Activated T-helper 17 cell treated with anti-CD3 and anti-CD28 coated beads, Interleukin-2, amount 50 U/mL, for 72 hours (primary cell): ENCODE data around the gene PLA2G3. TPM values are rescaled to one million over a fixed set of nuclear protein-coding genes. Genes with fewer than 3 reads are reported as not detected.
A peak's percentile ranks its signal among the peaks of the same experiment; 100 is the strongest.

Experiments used
- ATAC-seq: fragments of 150-1000 bp; cut with Tn5 transposase; replicated peaks from 2 replicates; pipeline ENCODE4 v1.10.0; 2021; ENCODE audit warnings: mild to moderate bottlenecking, moderate library complexity
- H3K27ac Mint-ChIP-seq: one replicate; pipeline ENCODE4 v1.8.0; 2022; ENCODE audit warnings: mixed read lengths
- H3K27me3 Mint-ChIP-seq: one replicate; pipeline ENCODE4 v1.8.0; 2022; ENCODE audit warnings: mixed read lengths
- H3K36me3 Mint-ChIP-seq: one replicate; pipeline ENCODE4 v1.8.0; 2022; ENCODE audit warnings: low read depth, mild to moderate bottlenecking, mixed read lengths
- H3K4me1 Mint-ChIP-seq: one replicate; pipeline ENCODE4 v1.8.0; 2022; ENCODE audit warnings: mixed read lengths
- H3K4me3 Mint-ChIP-seq: one replicate; pipeline ENCODE4 v1.8.0; 2022; ENCODE audit warnings: mild to moderate bottlenecking, mixed read lengths
- H3K9me3 Mint-ChIP-seq: one replicate; pipeline ENCODE4 v1.8.0; 2022; ENCODE audit warnings: mixed read lengths
- total RNA-seq, 2 donors: library from RNA; stranded (reverse); gene quantifications; one replicate each; pipeline ENCODE4 v1.2.3, GENCODE V29; 2022

Gene PLA2G3
- total RNA-seq, 2 donors from 2014 or later = not detected

DNA sequence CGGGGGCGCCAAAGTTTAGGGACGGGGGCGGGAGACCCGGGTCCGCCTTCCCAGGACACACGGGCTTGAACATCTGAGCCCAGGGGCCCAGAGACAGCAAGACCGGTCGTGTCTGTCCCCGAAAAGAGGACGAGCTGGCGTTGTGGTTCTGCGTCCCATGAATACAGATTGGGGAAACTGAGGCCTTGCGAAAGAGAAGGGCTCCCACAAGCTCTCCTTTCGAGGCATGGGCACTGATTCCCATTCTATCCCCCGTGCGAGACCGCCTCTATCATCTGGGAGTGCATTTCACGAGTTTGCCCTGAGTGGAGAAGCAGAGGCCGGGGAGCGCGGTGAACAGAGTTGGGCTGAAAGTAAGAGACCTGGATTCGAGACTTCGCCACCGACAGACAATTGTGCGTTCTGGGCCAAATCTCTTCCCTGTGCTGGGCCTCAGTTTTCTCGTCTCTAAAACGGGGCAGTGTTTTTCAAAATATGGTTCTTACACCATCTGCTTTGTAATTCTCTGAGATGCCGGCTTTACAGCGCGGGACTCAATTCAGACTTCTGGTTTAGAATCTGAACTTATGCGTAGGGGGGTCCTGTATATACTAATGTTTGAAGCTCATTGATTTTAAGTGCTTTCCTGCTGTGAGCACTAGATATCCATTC lies 20.1 kb upstream of the PLA2G3 start:
- H3K9me3 Mint-ChIP-seq = no peaks in the 10 kb centered on the region
- H3K4me1 Mint-ChIP-seq = peaks cover 16% of the 10 kb centered on the region
- H3K27me3 Mint-ChIP-seq = no peaks in the 10 kb centered on the region
- H3K36me3 Mint-ChIP-seq = peaks cover 26% of the 10 kb centered on the region
- peak overlapping the region; percentile 89 for H3K27ac Mint-ChIP-seq
- ATAC-seq = peak; percentile 57
- peak overlapping the region; percentile 94 for H3K4me3 Mint-ChIP-seq

DNA sequence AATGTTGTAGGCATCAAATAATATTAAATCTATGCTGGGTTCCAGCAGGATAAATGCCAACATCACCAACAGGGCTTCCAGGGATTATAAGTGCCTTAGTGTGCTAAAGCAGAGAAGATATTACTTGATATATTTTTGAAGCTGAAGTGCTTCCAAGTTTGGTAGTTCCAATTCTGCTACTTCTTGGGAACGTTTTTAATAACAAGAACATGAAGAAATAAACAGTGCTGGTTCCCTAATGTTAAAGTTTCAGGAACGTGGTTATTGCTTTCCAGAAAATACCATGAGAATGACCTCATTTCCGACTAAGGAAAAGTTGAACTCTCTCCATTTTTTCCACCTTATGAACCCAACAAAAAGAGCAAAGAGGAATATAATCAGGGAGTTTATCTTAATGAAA lies 15.1 kb upstream of the PLA2G3 start:
- Mint-ChIP-seq H3K9me3 (no peaks in the 10 kb centered on the region), H3K4me3 (no peak overlapping the region), H3K4me1 (no peaks in the 10 kb centered on the region), H3K27ac (no peak overlapping the region), H3K36me3 (no peaks in the 10 kb centered on the region), H3K27me3 (no peaks in the 10 kb centered on the region)
- no peak for ATAC-seq

DNA sequence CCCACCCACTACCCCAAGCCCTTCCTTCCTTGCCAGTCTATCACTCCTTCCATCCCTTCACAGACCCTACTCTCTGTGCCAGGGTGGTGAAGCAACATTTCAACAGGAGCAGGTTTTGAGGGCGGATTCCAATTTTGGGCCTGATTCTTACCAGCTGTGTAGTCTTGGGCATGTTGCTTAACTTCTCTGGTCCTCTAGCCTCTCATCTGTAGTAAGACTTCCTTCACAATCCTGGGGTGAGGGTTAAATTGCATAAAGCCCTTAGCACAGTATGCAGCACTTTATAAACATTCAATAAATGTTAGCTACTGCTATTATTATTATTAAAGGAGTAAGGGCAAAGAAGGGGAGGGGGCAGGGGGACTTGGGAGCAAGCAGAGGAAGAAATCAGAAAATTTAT lies 14.7 kb upstream of the PLA2G3 start:
- Mint-ChIP-seq H3K27me3 (peaks cover 2% of the 10 kb centered on the region), H3K36me3 (no peaks in the 10 kb centered on the region), H3K9me3 (no peaks in the 10 kb centered on the region), H3K4me3 (no peak overlapping the region), H3K27ac (no peak overlapping the region), H3K4me1 (no peaks in the 10 kb centered on the region)
- ATAC-seq = no peak

DNA sequence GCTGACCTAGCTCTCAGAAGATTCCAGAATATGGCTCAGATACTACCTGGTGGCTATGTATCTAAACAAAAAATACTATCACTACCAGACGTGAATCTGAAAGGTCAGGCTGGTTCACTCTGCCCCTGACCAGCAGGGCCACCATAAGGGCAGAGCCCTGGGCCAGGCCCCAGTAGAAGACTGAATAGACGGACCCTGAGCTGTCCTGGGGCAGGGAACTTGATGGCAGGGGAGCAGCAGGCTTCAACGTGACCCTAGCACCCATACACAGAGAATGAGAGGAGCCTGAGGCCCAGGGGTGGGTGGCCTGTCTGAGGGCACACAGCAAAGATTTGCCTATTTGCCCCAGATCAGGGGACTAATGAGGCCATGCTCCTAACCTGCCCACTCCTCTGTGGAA lies 13.0 kb upstream of the PLA2G3 start:
- Mint-ChIP-seq H3K27ac (peak overlapping the region; percentile 59), H3K4me3 (no peak overlapping the region), H3K36me3 (no peaks in the 10 kb centered on the region), H3K4me1 (no peaks in the 10 kb centered on the region), H3K9me3 (no peaks in the 10 kb centered on the region), H3K27me3 (peaks cover 3% of the 10 kb centered on the region)
- no peak for ATAC-seq

DNA sequence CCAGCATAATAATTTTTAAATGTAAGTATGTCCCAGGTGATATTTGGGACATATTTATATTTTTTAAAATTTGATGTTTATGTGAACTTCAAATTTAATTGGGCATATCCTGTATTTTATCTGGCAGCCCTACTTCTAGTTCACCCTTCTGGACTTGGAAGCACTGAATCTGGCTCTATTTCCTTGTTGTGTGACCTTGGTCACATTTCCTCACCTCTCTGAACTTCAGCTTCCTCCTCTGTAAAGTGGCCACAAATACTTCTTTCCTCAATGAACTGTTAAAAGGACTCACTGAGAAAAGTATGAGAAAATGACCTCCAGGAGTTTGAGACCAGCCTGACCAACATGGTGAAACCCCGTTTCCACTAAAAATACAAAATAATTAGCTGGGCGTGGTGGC lies 11.6 kb upstream of the PLA2G3 start:
- ATAC-seq = no peak
- Mint-ChIP-seq H3K4me3 (no peak overlapping the region), H3K4me1 (no peaks in the 10 kb centered on the region), H3K27ac (no peak overlapping the region), H3K9me3 (no peaks in the 10 kb centered on the region), H3K27me3 (peaks cover 3% of the 10 kb centered on the region), H3K36me3 (no peaks in the 10 kb centered on the region)

DNA sequence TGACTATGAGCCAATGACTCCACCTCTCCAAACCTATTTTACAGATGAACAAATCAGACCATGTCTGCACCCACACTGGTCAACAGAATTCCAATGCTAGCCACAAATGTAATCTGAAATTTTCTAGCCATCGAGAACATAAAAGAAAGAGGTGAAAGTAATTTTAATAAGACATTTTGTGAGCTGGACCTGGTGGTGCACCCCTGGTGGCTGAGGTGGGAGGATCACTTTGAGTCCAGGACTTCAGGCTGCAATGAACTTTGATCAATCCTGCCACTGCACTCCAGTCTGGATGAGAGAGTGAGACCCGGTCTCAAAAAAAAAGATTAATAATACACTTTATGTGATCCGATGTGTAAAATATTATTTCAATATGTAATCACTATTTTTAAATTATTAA lies 10.3 kb upstream of the PLA2G3 start:
- ATAC-seq = no peak
- no peaks in the 10 kb centered on the region for H3K4me1 Mint-ChIP-seq
- H3K27ac Mint-ChIP-seq = no peak overlapping the region
- H3K4me3 Mint-ChIP-seq = no peak overlapping the region
- no peaks in the 10 kb centered on the region for H3K9me3 Mint-ChIP-seq
- H3K27me3 Mint-ChIP-seq = peaks cover 3% of the 10 kb centered on the region
- no peaks in the 10 kb centered on the region for H3K36me3 Mint-ChIP-seq

DNA sequence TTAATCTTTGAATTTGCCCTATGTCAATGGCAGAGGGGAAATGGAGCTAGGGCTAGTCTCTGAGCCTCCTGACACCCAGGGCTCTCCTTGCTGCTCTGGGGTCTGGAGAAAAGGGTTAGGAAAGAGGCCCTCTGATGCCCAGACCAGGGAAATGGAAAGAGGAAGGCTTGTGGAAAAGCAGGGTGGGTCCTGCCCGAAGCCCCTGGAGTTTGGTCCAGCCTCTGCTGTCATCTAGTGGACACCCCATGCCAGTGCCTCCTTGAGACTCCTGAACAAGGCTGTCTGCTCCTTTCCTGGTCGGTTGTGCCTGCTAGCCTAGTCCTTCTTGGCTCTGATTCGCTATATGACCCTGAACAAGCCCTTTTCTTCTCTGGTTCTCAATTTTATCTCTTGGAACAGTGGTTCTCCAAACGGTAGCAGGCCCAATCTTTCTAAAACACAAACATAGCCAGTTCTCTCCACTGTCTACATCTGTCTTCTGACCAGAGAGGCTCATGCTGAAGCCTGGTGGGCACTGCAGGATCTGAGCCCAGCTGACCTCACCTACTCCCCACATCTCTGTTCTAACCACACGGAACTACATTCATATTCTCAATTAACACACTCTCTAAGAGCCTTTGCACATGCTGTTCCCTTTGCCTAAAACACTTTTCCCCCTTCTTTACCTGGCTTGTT lies 8.8 kb upstream of the PLA2G3 start:
- ATAC-seq = peak; percentile 66
- H3K4me1 Mint-ChIP-seq = no peaks in the 10 kb centered on the region
- H3K9me3 Mint-ChIP-seq = no peaks in the 10 kb centered on the region
- H3K4me3 Mint-ChIP-seq = no peak overlapping the region
- no peak overlapping the region for H3K27ac Mint-ChIP-seq
- peaks cover 3% of the 10 kb centered on the region for H3K27me3 Mint-ChIP-seq
- no peaks in the 10 kb centered on the region for H3K36me3 Mint-ChIP-seq

DNA sequence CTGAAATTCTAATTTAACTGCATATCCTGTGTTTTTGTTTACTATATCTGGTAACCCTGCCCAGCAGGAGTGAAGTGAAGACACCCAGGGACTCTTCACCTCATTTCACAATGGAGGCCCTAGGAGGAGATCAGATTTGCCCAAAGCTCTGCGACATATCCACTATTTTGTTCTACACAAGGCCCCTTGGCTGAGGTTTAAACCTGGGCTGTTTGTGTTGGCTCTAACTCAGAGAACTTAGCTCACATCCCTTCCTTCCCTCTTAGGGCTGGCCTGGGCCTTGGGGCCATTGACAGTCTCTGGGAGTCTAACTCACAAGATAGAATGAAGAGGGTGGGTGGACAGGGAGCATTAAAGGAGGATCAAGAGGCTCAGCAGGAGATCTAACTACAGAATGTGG lies 8.2 kb upstream of the PLA2G3 start:
- Mint-ChIP-seq H3K9me3 (no peaks in the 10 kb centered on the region), H3K27ac (no peak overlapping the region), H3K4me1 (no peaks in the 10 kb centered on the region), H3K27me3 (peaks cover 3% of the 10 kb centered on the region), H3K36me3 (no peaks in the 10 kb centered on the region), H3K4me3 (no peak overlapping the region)
- ATAC-seq = no peak

DNA sequence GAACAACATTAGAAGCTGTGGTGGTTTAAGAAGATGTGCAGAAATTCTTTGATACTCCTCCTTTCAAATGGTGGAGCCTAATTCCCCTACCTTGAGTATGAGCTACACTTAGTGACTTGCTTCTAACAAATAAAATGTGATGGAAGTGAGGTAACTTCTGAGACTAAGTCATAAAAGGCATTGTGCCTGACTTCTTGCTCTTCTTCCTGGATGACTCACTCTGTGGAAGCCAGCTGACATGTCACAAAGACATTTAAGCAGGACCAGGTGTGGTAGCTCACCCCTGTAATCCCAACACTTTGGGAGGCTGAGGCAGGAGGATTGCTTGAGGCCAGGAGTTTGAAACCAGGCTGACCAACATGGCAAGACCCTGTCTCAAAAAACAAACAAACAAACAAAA lies 3.9 kb upstream of the PLA2G3 start:
- Mint-ChIP-seq H3K9me3 (no peaks in the 10 kb centered on the region), H3K4me3 (no peak overlapping the region), H3K27me3 (no peaks in the 10 kb centered on the region), H3K36me3 (no peaks in the 10 kb centered on the region), H3K27ac (peak overlapping the region; percentile 41), H3K4me1 (no peaks in the 10 kb centered on the region)
- ATAC-seq = peak; percentile 79

DNA sequence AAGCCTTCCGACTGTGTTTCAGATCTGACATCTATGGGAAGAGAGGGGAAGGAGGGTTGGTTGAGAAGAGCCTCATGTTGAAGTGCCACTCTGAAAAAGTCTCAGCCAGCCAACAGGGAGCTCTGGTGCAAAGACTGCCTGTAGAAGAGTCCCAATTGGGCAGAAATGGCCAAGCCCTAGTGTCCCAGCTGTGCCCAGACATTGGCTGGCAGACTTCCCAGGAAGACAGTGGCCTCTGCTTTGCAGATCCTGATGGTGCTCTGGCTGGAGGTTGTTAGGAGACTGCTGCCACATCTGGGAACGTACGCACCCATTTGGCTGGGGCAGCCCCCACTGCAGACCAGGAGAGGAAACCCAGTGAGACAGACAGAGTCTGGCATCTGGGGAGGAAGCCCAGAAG lies 3.2 kb upstream of the PLA2G3 start:
- no peak for ATAC-seq
- Mint-ChIP-seq H3K36me3 (no peaks in the 10 kb centered on the region), H3K27ac (peak overlapping the region; percentile 41), H3K4me3 (no peak overlapping the region), H3K9me3 (no peaks in the 10 kb centered on the region), H3K4me1 (no peaks in the 10 kb centered on the region), H3K27me3 (no peaks in the 10 kb centered on the region)

DNA sequence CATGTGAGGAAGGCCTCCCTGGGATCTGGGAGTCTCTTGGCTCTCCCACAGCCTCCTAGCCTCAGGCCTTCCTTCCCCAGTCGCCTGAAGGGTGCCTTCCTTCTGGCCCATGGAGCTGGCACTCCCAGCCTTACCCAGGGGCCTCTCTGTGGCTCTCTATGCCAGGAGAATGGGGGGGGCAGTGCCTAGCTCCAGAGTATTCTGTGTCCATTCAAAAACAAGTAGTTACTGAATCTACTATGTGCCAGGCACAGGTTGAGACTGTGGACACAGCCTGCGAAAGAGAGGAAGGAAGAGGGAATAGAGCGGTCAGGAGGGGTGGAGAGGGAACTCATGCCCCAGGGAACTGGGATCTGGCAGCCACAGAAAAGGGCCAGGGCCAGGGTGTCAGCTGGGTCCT lies 2.7 kb upstream of the PLA2G3 start:
- Mint-ChIP-seq H3K4me1 (no peaks in the 10 kb centered on the region), H3K27me3 (no peaks in the 10 kb centered on the region), H3K36me3 (no peaks in the 10 kb centered on the region), H3K4me3 (no peak overlapping the region), H3K27ac (peak overlapping the region; percentile 41), H3K9me3 (no peaks in the 10 kb centered on the region)
- no peak for ATAC-seq

DNA sequence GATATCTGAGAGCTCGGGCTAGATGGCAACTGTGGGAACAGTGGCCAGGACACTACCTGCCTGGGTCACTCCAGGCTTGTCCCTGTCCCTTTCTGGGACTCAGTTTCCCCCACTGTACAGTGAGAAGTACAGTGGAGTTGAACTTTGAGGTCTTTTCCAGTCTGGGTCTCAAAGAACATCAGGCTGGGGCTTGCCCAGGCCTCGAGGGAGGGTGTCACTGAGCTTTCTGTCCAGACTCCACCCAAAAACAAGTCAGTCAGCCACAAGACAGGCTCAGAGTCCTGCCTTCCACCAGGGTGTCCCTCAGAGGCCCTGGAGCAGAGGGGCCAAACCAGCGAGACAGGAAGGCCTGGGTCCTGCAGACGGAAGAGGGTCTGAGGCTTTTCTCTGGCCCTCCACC lies 2.0 kb upstream of the PLA2G3 start:
- Mint-ChIP-seq H3K4me1 (no peaks in the 10 kb centered on the region), H3K4me3 (no peak overlapping the region), H3K27me3 (no peaks in the 10 kb centered on the region), H3K27ac (no peak overlapping the region), H3K36me3 (no peaks in the 10 kb centered on the region), H3K9me3 (no peaks in the 10 kb centered on the region)
- no peak for ATAC-seq

DNA sequence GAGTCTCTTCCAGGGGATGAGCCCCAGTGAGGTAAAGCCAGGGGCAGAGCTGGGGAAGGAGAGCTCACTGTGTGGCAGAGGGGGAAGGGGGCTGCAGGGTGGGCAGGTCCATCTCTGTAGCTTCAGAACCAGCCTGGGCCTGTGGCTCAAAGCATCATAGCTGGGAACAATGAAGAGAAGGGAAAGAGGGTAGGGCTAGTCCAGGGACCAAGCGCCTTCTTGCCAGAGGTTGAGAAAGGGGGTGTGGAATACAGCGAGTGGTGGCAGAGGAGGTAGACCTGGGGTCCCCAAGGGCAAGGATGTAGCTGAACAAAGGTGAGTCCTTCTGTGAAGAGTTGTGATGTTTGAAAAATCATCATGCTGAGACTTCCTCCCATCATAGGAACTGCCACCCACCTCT lies 1.2 kb upstream of the PLA2G3 start:
- Mint-ChIP-seq H3K27me3 (no peaks in the 10 kb centered on the region), H3K27ac (peak overlapping the region; percentile 26), H3K4me3 (no peak overlapping the region), H3K4me1 (no peaks in the 10 kb centered on the region), H3K9me3 (no peaks in the 10 kb centered on the region), H3K36me3 (no peaks in the 10 kb centered on the region)
- no peak for ATAC-seq

DNA sequence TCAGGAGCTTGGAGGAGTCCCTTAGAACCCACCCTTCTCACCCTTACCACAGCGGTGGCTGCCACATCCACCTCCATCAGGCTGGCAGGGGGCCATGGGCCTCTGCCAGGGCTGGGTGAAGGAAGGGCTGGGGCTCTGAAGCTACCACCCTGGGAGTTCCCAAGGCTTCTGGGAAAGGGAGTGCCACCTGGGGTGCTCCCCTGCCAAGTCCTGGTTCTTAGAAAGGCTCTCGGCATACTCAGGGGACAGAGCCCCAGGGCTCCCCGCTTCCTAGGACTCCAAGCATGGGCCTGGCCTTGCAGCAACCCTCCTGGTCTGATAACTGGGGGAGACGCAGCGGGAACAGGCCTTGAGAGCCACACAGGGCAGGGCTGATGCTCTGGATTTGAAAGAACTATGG lies 438 bp upstream of the PLA2G3 start:
- ATAC-seq = no peak
- Mint-ChIP-seq H3K4me1 (no peaks in the 10 kb centered on the region), H3K36me3 (no peaks in the 10 kb centered on the region), H3K4me3 (no peak overlapping the region), H3K9me3 (no peaks in the 10 kb centered on the region), H3K27ac (peak overlapping the region; percentile 26), H3K27me3 (no peaks in the 10 kb centered on the region)

DNA sequence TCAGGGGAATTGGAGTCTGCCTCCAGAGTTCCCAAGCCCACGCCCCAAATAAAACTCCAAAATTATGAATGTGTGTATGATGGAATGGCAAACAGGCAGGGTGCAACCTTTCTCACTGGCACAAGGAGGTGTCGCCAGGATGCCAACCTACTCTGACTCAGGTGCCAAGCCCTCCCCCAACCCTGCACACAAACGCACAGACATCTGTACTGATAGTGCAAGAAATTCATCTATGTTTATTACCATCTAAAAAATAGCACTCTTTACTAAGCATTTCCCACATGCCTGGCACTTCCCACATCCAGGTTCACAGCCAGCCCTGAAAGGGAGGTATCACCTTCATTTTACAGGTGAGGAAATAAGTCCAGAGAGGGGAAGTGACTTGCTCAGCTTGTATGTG lies 1.2 kb downstream of the PLA2G3 start:
- Mint-ChIP-seq H3K27me3 (no peaks in the 10 kb centered on the region), H3K36me3 (no peaks in the 10 kb centered on the region), H3K27ac (no peak overlapping the region), H3K4me3 (no peak overlapping the region), H3K4me1 (no peaks in the 10 kb centered on the region), H3K9me3 (no peaks in the 10 kb centered on the region)
- no peak for ATAC-seq
